Heart left ventricle (tissue), 16 donors: Measurements from ENCODE around the gene ABCC4. TPM values are rescaled to one million over a fixed set of nuclear protein-coding genes. Genes with fewer than 3 reads are reported as not detected.

Experiments used
- ATAC-seq, 4 donors: fragments of 200-7000 bp; cut with Tn5 transposase; one replicate each; pipeline ENCODE4 v1.9.1; 2020 to 2022; ENCODE audit warnings: moderate library complexity in 4 of 4, mild to moderate bottlenecking in 3 of 4, moderate number of reproducible peaks in 1 of 4
- DNase-seq, 5 donors: peaks; one replicate each; pipeline ENCODE4 v3.0.0-alpha.2; 2020
- H3K27ac ChIP-seq, 12 donors: fragments of 200-600 bp; sonication (generic) in 4 of 12; one replicate each; pipeline versions ENCODE4 v1.5.0 to v1.8.0; 2016 to 2022; ENCODE audit warnings: mild to moderate bottlenecking in 2 of 12
- H3K27me3 ChIP-seq, 9 donors: fragments of 200-600 bp; sonication (generic) in 2 of 9; one replicate each; pipeline versions ENCODE4 v1.5.1 to v1.8.0; 2016 to 2022; ENCODE audit warnings: mild to moderate bottlenecking in 3 of 9
- H3K36me3 ChIP-seq, 9 donors: fragments of 200-600 bp; sonication (generic) in 2 of 9; one replicate each; pipeline versions ENCODE4 v1.5.0 to v1.8.0; 2018 to 2022; ENCODE audit warnings: mild to moderate bottlenecking in 2 of 9
- H3K4me1 ChIP-seq, 12 donors: fragments of 200-600 bp; sonication (generic) in 4 of 12; one replicate each; pipeline versions ENCODE4 v1.5.0 to v1.8.0; 2016 to 2022; ENCODE audit warnings: mild to moderate bottlenecking in 3 of 12
- H3K4me3 ChIP-seq, 12 donors: fragments of 200-600 bp; sonication (generic) in 4 of 12; one replicate each; pipeline versions ENCODE4 v1.5.0 to v1.8.0; 2017 to 2022; ENCODE audit warnings: mild to moderate bottlenecking in 9 of 12, moderate library complexity in 4 of 12
- H3K9me3 ChIP-seq, 12 donors: fragments of 200-600 bp; sonication (generic) in 4 of 12; one replicate each; pipeline versions ENCODE4 v1.5.0 to v1.8.0; 2016 to 2022; ENCODE audit warnings: mild to moderate bottlenecking in 1 of 12
- CTCF ChIP-seq, 12 donors: fragments of 200-600 bp; sonication (generic) in 4 of 12; IDR thresholded peaks; one replicate each; pipeline versions ENCODE4 v1.5.0 to v1.8.0; 2018 to 2022; ENCODE audit warnings: antibody characterized with exemption in 12 of 12, mild to moderate bottlenecking in 5 of 12
- POLR2A ChIP-seq, 2 donors: fragments of 450-650 bp; IDR thresholded peaks; one replicate each; pipeline ENCODE4 v1.6.1; 2017; ENCODE audit warnings: antibody characterized with exemption in 2 of 2, mild to moderate bottlenecking in 2 of 2, moderate library complexity in 2 of 2
- WGBS, 4 donors: extraction: QIAGEN DNeasy Blood & Tissue Kit in 2 of 4; methylation state at CpG; one replicate each; pipeline versions ENCODE4 v1.1.5 to v1.1.7; 2013 to 2018; 5-methylcytosine and 5-hydroxymethylcytosine counted together
- intact Hi-C, 10 donors: fragments of 100-400 bp; cut with DNase I; formaldehyde crosslinking; loops; one replicate each; pipeline versions ENCODE4 v1.11.1 to v1.14.2; 2022
- polyA plus RNA-seq, 2 donors: library from polyadenylated mRNA; stranded (reverse); fragments of 200-250 nt; gene quantifications; one replicate each; pipeline ENCODE4 v1.2.3, GENCODE V29; 2013
- total RNA-seq, 9 donors: library from RNA; depleted of rRNA in 2 of 9; stranded (reverse); fragments of >200 nt in 2 of 9; fragmentation: NEBNext Ultra II Directional in 3 of 9; extraction: Animal tissue kit (Norgen Biotek cat#: 25700) in 3 of 9; gene quantifications; one replicate each; pipeline versions ENCODE4 v1.1.0 to v1.2.4, GENCODE V29; 2016 to 2023
- donor health status: ischemic (EF 13 %, LVEDD 7.1; RV severe dilation, severe dysfunction).
- donor health status: healthy with polysubstance abuse.
- donor health status: DM: no; HTN: yes; CAD: no.
- donor health status: DM: no; HTN: no; CAD: no.
- donor health status: ischemic (EF 25% LVEDD 6.9; RV normal size, moderate dysfunction).
- donor health status: ischemic (EF 25% LVEDD 5.7; RV mildly dilated, moderate dysfunction).
- donor health status: healthy.
- donor health status: DM: yes; HTN: yes; CAD: no.
- donor health status: ischemic (EF 35%, LVEDD 5.7; RV mildly dilated, moderate dysfunction).
- donor health status: nonischemic (EF 11% LVEDD 7.7; RV severe dilation, severe dysfunction).
- donor health status: DM: yes; HTN: yes; CAD: no.
- donor health status: PGD.
- donor health status: ischemic (EF 29% LVEDD 5.4; RV normal size, mild dysfunction).
- donor health status: nonischemic (EF 23%, LVEDD 6.1; RV moderate dilation, normal function).

ABCC4 gene
- total and polyA plus RNA-seq, 11 donors = 0.69 to 9.0 (median 5.3) TPM

- WGBS, 4 donors = 76 to 83% (median 79%) methylated on average over 6 of the region's 6 CpGs
- no peak for DNase-seq
- intact Hi-C loops = no loop called here
- Histone ChIP-seq H3K4me1 (peaks cover 0 to 17% (median 0%) of the 10 kb centered on the region in 12 donors), H3K27me3 (no peaks in the 10 kb centered on the region), H3K27ac (peak overlapping the region in 1 of 12 donors; percentile 79), H3K36me3 (no peaks in the 10 kb centered on the region), H3K4me3 (no peak overlapping the region), H3K9me3 (peaks cover 0 to 9% (median 0%) of the 10 kb centered on the region in 12 donors)
- TF ChIP-seq POLR2A (IDR thresholded peaks at IDR 0.05) = no peak
- no peak for TF ChIP-seq CTCF (IDR thresholded peaks at IDR 0.05)
- no peak for ATAC-seq
Observed at GRCh38 chr13:95267662-95268342, 33.4 kb downstream of the ABCC4 start.

- peaks cover 0 to 8% (median 0%) of the 10 kb centered on the region in 12 donors for H3K9me3 ChIP-seq
- ATAC-seq (no peak), DNase-seq (no peak)
- no peaks in the 10 kb centered on the region for H3K36me3 ChIP-seq
- H3K4me3 ChIP-seq = no peak overlapping the region
- H3K27me3 ChIP-seq = no peaks in the 10 kb centered on the region
- TF ChIP-seq CTCF (IDR thresholded peaks at IDR 0.05) (no peak), POLR2A (IDR thresholded peaks at IDR 0.05) (no peak)
- intact Hi-C loops = no loop called here
- H3K27ac ChIP-seq = no peak overlapping the region
- H3K4me1 ChIP-seq = peaks cover 0 to 4% (median 0%) of the 10 kb centered on the region in 12 donors
- WGBS, 4 donors = 81 to 88% (median 85%) methylated on average over 3 of the region's 3 CpGs
Observed at GRCh38 chr13:95264225-95264624, 37.0 kb downstream of the ABCC4 start.

- 93 to 96% (median 95%) methylated on average over 9 of the region's 9 CpGs for WGBS, 4 donors
- Histone ChIP-seq H3K27ac (no peak overlapping the region), H3K36me3 (no peaks in the 10 kb centered on the region), H3K4me3 (no peak overlapping the region), H3K4me1 (peaks cover 0 to 3% (median 0%) of the 10 kb centered on the region in 12 donors), H3K9me3 (peaks cover 0 to 8% (median 0%) of the 10 kb centered on the region in 12 donors), H3K27me3 (no peaks in the 10 kb centered on the region)
- TF ChIP-seq POLR2A (IDR thresholded peaks at IDR 0.05) (no peak), CTCF (IDR thresholded peaks at IDR 0.05) (no peak)
- intact Hi-C loops = no loop called here
- no peak for ATAC-seq
- DNase-seq = no peak
Observed at GRCh38 chr13:95262837-95263384, 38.3 kb downstream of the ABCC4 start.

- TF ChIP-seq CTCF (IDR thresholded peaks at IDR 0.05) (no peak), POLR2A (IDR thresholded peaks at IDR 0.05) (no peak)
- ATAC-seq (no peak), DNase-seq (no peak)
- Histone ChIP-seq H3K36me3 (no peaks in the 10 kb centered on the region), H3K4me3 (no peak overlapping the region), H3K27me3 (no peaks in the 10 kb centered on the region), H3K9me3 (peaks cover 0 to 8% (median 0%) of the 10 kb centered on the region in 12 donors), H3K4me1 (no peaks in the 10 kb centered on the region), H3K27ac (no peak overlapping the region)
- WGBS, 4 donors = 67 to 76% (median 68%) methylated on average over 3 of the region's 3 CpGs
- intact Hi-C loops = no loop called here
Observed at GRCh38 chr13:95261956-95262355, 39.3 kb downstream of the ABCC4 start.
